ENCODE data around the gene NUP210L.

GRCh38 chr1:153973071-153973470 is 181.8 kb downstream of the NUP210L start:
- no peak for TF ChIP-seq POLR2A (IDR thresholded peaks at IDR 0.05)
- TF ChIP-seq, protein P1, sequence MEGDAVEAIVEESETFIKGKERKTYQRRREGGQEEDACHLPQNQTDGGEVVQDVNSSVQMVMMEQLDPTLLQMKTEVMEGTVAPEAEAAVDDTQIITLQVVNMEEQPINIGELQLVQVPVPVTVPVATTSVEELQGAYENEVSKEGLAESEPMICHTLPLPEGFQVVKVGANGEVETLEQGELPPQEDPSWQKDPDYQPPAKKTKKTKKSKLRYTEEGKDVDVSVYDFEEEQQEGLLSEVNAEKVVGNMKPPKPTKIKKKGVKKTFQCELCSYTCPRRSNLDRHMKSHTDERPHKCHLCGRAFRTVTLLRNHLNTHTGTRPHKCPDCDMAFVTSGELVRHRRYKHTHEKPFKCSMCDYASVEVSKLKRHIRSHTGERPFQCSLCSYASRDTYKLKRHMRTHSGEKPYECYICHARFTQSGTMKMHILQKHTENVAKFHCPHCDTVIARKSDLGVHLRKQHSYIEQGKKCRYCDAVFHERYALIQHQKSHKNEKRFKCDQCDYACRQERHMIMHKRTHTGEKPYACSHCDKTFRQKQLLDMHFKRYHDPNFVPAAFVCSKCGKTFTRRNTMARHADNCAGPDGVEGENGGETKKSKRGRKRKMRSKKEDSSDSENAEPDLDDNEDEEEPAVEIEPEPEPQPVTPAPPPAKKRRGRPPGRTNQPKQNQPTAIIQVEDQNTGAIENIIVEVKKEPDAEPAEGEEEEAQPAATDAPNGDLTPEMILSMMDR (IDR thresholded peaks at IDR 0.05 in 4 of 5, conservative IDR thresholded peaks at IDR 0.05 in 1 of 5), result no peak
